ENCODE data around the gene IL1RAPL2. TPM values are rescaled to one million over a fixed set of nuclear protein-coding genes. Genes with fewer than 3 reads are reported as not detected.

The IL1RAPL2 gene
- total and polyA plus RNA-seq, 2 donors (not counting 3 experiments of a cell fraction or from before 2014, with no cell fraction given), result not detected

DNA sequence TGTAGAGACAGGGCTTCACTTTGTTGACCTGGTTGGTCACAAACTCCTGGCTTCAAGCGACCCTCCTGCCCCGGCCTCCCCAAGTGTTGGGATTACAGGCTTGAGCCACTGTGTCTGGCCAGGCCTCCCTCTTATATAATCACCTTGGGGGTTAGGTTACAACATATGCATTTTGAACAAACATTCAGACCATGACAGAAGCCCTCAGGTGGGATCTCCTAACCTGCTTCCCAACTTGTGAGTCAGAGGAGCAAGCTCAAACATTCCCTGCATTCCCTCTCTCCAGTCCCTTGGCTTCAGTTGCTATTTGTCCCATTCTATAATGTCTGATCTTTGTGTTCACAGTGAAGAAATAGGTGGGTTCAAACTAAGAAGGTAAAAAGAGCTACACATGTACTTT, 1179.9 kb downstream of the IL1RAPL2 start:
- Histone ChIP-seq H2AFZ (ENCODE audit: low read depth, low read length) (no peak overlapping the region), H3K4me1 (ENCODE audit: control insufficient read depth, extremely low read depth, insufficient read depth, low read length) (no peaks in the 10 kb centered on the region), H3K9me1 (replicated peaks; ENCODE audit: control insufficient read depth, extremely low read depth, insufficient read depth, low read length) (no peaks in the 10 kb centered on the region), H3K4me2 (ENCODE audit: insufficient read depth, low read length) (no peak overlapping the region), H3K27me3 (ENCODE audit: control insufficient read depth in 2 of 2, insufficient read depth in 2 of 2, low read length in 2 of 2) (no peaks in the 10 kb centered on the region), H3K79me2 (ENCODE audit: control insufficient read depth, insufficient read depth, low read length) (no peaks in the 10 kb centered on the region), H3K9me3 (replicated peaks; ENCODE audit: control insufficient read depth, insufficient read depth, low read length) (no peaks in the 10 kb centered on the region), H3K36me3 (ENCODE audit: control insufficient read depth in 2 of 2, extremely low read depth in 1 of 2, insufficient read depth in 2 of 2, low read length in 2 of 2) (no peaks in the 10 kb centered on the region), H4K20me1 (replicated peaks; ENCODE audit: control insufficient read depth, extremely low read depth, insufficient read depth, low read length) (no peaks in the 10 kb centered on the region), H3K9ac (replicated peaks; ENCODE audit: extremely low read depth, insufficient read depth, low read length) (no peak overlapping the region), H3K27ac (ENCODE audit: insufficient read depth, low read depth, low read length) (no peak overlapping the region), H3K4me3 (replicated peaks in 1 of 3; ENCODE audit: insufficient read depth in 1 of 3, low read depth in 1 of 3, low read length in 3 of 3) (no peak overlapping the region)
- FAIRE-seq, result no peak
- dilution Hi-C loops (cut with MboI; ENCODE audit: extremely low pct_ligation_motif_present, low sequenced_read_pairs) (no loop called here), intact Hi-C loops (cut with micrococcal nuclease) (no loop called here)
- DNase-seq (ENCODE audit: low read depth, low spot score), result no peak
- no peak for TF ChIP-seq POLR2AphosphoS5 (IDR thresholded peaks at IDR 0.05; ENCODE audit: insufficient read depth, low read depth, low read length)
- TF ChIP-seq FOS (IDR thresholded peaks at IDR 0.05; ENCODE audit: borderline replicate concordance, insufficient read depth, low read length), result no peak
- TF ChIP-seq, protein P1, sequence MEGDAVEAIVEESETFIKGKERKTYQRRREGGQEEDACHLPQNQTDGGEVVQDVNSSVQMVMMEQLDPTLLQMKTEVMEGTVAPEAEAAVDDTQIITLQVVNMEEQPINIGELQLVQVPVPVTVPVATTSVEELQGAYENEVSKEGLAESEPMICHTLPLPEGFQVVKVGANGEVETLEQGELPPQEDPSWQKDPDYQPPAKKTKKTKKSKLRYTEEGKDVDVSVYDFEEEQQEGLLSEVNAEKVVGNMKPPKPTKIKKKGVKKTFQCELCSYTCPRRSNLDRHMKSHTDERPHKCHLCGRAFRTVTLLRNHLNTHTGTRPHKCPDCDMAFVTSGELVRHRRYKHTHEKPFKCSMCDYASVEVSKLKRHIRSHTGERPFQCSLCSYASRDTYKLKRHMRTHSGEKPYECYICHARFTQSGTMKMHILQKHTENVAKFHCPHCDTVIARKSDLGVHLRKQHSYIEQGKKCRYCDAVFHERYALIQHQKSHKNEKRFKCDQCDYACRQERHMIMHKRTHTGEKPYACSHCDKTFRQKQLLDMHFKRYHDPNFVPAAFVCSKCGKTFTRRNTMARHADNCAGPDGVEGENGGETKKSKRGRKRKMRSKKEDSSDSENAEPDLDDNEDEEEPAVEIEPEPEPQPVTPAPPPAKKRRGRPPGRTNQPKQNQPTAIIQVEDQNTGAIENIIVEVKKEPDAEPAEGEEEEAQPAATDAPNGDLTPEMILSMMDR (IDR thresholded peaks at IDR 0.05; ENCODE audit: extremely low read depth in 1 of 2, insufficient read depth in 1 of 2, low read depth in 1 of 2, low read length in 2 of 2), result no peak
- no peak for TF ChIP-seq MYC (IDR thresholded peaks at IDR 0.05; ENCODE audit: low read depth, low read length)
- TF ChIP-seq, protein P2, sequence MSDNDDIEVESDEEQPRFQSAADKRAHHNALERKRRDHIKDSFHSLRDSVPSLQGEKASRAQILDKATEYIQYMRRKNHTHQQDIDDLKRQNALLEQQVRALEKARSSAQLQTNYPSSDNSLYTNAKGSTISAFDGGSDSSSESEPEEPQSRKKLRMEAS (IDR thresholded peaks at IDR 0.05; ENCODE audit: insufficient read depth, insufficient read length), result no peak
- TF ChIP-seq EZH2 (IDR thresholded peaks at IDR 0.05; ENCODE audit: borderline replicate concordance, low read depth, low read length, severe bottlenecking), result no peak
- TF ChIP-seq POLR2A (IDR thresholded peaks at IDR 0.05; ENCODE audit: low read depth, low read length), result no peak
- no peak for TF ChIP-seq JUN (IDR thresholded peaks at IDR 0.05; ENCODE audit: borderline replicate concordance, insufficient read depth, insufficient read length, low read depth)
- TF ChIP-seq GATA2 (IDR thresholded peaks at IDR 0.05; ENCODE audit: insufficient read depth, insufficient read length, low read depth, low read length), result no peak
- POLR2A ChIA-PET, result no interaction called here
- CTCF ChIA-PET, result no interaction called here
- BruUV-seq (replicated peaks), result no TSS peak
